Measurements from ENCODE around the gene MRPL1.

- TF ChIP-seq CTCF (conservative IDR thresholded peaks at IDR 0.05 in 1 of 2, IDR thresholded peaks at IDR 0.05 in 1 of 2; ENCODE audit: low read depth in 1 of 2, low read length in 2 of 2) (no peak), EZH2 (IDR thresholded peaks at IDR 0.05; ENCODE audit: low read length, missing control alignments) (no peak)
Observed at GRCh38 chr4:77819843-77820648, 42.6 kb upstream of the MRPL1 start.

All from fibroblast of lung (primary cell).